SK-N-MC (cell line): Measurements from ENCODE around the gene GAD2.

Source experiments
- DNase-seq: peaks from one replicate; pipeline ENCODE4 v3.0.0-alpha.2; 2011; ENCODE audit warnings: low read depth, low spot score
- H3K27ac ChIP-seq: fragments of 200-600 bp; sonication (generic); 2 replicates; pipeline ENCODE4 v1.5.1; 2016; ENCODE audit warnings: mixed run types
- H3K36me3 ChIP-seq: fragments of 200-600 bp; sonication (generic); 2 replicates; pipeline ENCODE4 v1.6.1; 2017; ENCODE audit warnings: antibody characterized with exemption, low read length, mixed read lengths; ENCODE audit not compliant: insufficient read depth
- H3K4me3 ChIP-seq: fragments of 200-600 bp; sonication (generic); 2 replicates; pipeline ENCODE4 v1.5.1; 2016
- H3K9ac ChIP-seq: fragments of 200-600 bp; sonication (generic); 2 replicates; pipeline ENCODE4 v1.8.0; 2017; ENCODE audit warnings: mixed run types, mixed read lengths; ENCODE audit not compliant: insufficient read length
- H3K9me3 ChIP-seq: fragments of 200-600 bp; sonication (generic); 2 replicates; pipeline ENCODE4 v1.6.1; 2017; ENCODE audit warnings: low read depth, mild to moderate bottlenecking, antibody characterized with exemption, low read length, moderate library complexity, mixed read lengths
- EZH2 ChIP-seq: fragments of 200-600 bp; sonication (generic); IDR thresholded peaks from one replicate; pipeline ENCODE4 v1.6.1; 2017; ENCODE audit warnings: antibody characterized with exemption
- FOXP2 ChIP-seq: optimal IDR thresholded peaks from 2 replicates; pipeline ENCODE3; 2011; ENCODE audit warnings: mild to moderate bottlenecking, moderate library complexity; ENCODE audit not compliant: insufficient read depth; ENCODE audit errors: extremely low read length, control extremely low read depth
- POLR2AphosphoS5 ChIP-seq: IDR thresholded peaks from 2 replicates; pipeline ENCODE4 v1.6.1; 2012; ENCODE audit warnings: mild to moderate bottlenecking, low read depth, low read length, borderline replicate concordance

The GAD2 gene

GRCh38 chr10:26232174-26232573 is 15.6 kb downstream of the GAD2 start:
- Histone ChIP-seq H3K27ac (no peak overlapping the region), H3K9me3 (no peaks in the 10 kb centered on the region), H3K36me3 (no peaks in the 10 kb centered on the region), H3K9ac (no peak overlapping the region), H3K4me3 (no peak overlapping the region)
- DNase-seq, result no peak
- no peak for TF ChIP-seq EZH2
- TF ChIP-seq FOXP2, result no peak
- no peak for TF ChIP-seq POLR2AphosphoS5

- no peak overlapping the region for H3K9ac ChIP-seq
- no peak overlapping the region for H3K27ac ChIP-seq
- no peaks in the 10 kb centered on the region for H3K9me3 ChIP-seq
- H3K36me3 ChIP-seq, result no peaks in the 10 kb centered on the region
- no peak overlapping the region for H3K4me3 ChIP-seq
- DNase-seq, result no peak
- TF ChIP-seq EZH2 (no peak), FOXP2 (no peak), POLR2AphosphoS5 (no peak)
Observed at GRCh38 chr10:26235761-26236160, 19.2 kb downstream of the GAD2 start.

- TF ChIP-seq FOXP2, result no peak
- no peak for TF ChIP-seq EZH2
- DNase-seq, result no peak
- H3K36me3 ChIP-seq, result no peaks in the 10 kb centered on the region
- no peak overlapping the region for H3K4me3 ChIP-seq
- H3K9ac ChIP-seq, result no peak overlapping the region
- H3K27ac ChIP-seq, result no peak overlapping the region
- no peaks in the 10 kb centered on the region for H3K9me3 ChIP-seq
Observed at GRCh38 chr10:26238378-26238777, 21.8 kb downstream of the GAD2 start.

- Histone ChIP-seq H3K4me3 (no peak overlapping the region), H3K27ac (no peak overlapping the region), H3K9ac (no peak overlapping the region), H3K36me3 (no peaks in the 10 kb centered on the region), H3K9me3 (no peaks in the 10 kb centered on the region)
- no peak for TF ChIP-seq EZH2
- TF ChIP-seq FOXP2, result no peak
- no peak for TF ChIP-seq POLR2AphosphoS5
- DNase-seq, result no peak
Observed at GRCh38 chr10:26242706-26243350, 26.3 kb downstream of the GAD2 start.

- no peaks in the 10 kb centered on the region for H3K36me3 ChIP-seq
- no peak for DNase-seq
- TF ChIP-seq EZH2 (no peak), POLR2AphosphoS5 (no peak), FOXP2 (no peak)
Observed at GRCh38 chr10:26243351-26243720, 26.8 kb downstream of the GAD2 start.

GRCh38 chr10:26249681-26250080 is 33.1 kb downstream of the GAD2 start:
- TF ChIP-seq EZH2 (no peak), FOXP2 (no peak), POLR2AphosphoS5 (no peak)
- no peak overlapping the region for H3K4me3 ChIP-seq

More at GRCh38 chr10:26243351-26243720, 26.8 kb downstream of the GAD2 start:
- H3K4me3 ChIP-seq, result no peak overlapping the region
- H3K9me3 ChIP-seq, result no peaks in the 10 kb centered on the region
- H3K27ac ChIP-seq, result no peak overlapping the region
- no peak overlapping the region for H3K9ac ChIP-seq

GRCh38 chr10:26251925-26252324 is 35.4 kb downstream of the GAD2 start:
- H3K9ac ChIP-seq, result no peak overlapping the region
- no peak for DNase-seq

More at GRCh38 chr10:26249681-26250080, 33.1 kb downstream of the GAD2 start:
- Histone ChIP-seq H3K27ac (no peak overlapping the region), H3K9ac (no peak overlapping the region), H3K36me3 (no peaks in the 10 kb centered on the region), H3K9me3 (no peaks in the 10 kb centered on the region)
- no peak for DNase-seq

GRCh38 chr10:26254616-26255015 is 38.0 kb downstream of the GAD2 start:
- H3K36me3 ChIP-seq, result no peaks in the 10 kb centered on the region
- H3K9ac ChIP-seq, result no peak overlapping the region
- DNase-seq, result no peak
- TF ChIP-seq POLR2AphosphoS5, result no peak
- TF ChIP-seq EZH2, result no peak
- no peak for TF ChIP-seq FOXP2
- no peak overlapping the region for H3K27ac ChIP-seq
- no peak overlapping the region for H3K4me3 ChIP-seq
- H3K9me3 ChIP-seq, result no peaks in the 10 kb centered on the region

More at GRCh38 chr10:26251925-26252324, 35.4 kb downstream of the GAD2 start:
- no peak for TF ChIP-seq EZH2
- no peak for TF ChIP-seq FOXP2
- no peak for TF ChIP-seq POLR2AphosphoS5
- Histone ChIP-seq H3K27ac (no peak overlapping the region), H3K36me3 (no peaks in the 10 kb centered on the region), H3K4me3 (no peak overlapping the region), H3K9me3 (no peaks in the 10 kb centered on the region)

GRCh38 chr10:26259341-26259740 is 42.8 kb downstream of the GAD2 start:
- no peak for TF ChIP-seq FOXP2
- no peak for TF ChIP-seq POLR2AphosphoS5
- TF ChIP-seq EZH2, result no peak

More at GRCh38 chr10:26259341-26259740, 42.8 kb downstream of the GAD2 start:
- H3K36me3 ChIP-seq, result no peaks in the 10 kb centered on the region
- no peak for DNase-seq
- no peak overlapping the region for H3K9ac ChIP-seq
- no peak overlapping the region for H3K27ac ChIP-seq
- H3K4me3 ChIP-seq, result no peak overlapping the region
- H3K9me3 ChIP-seq, result no peaks in the 10 kb centered on the region
